HUES6 (cell line): Measurements from ENCODE around the gene ATOX1.
A peak's percentile ranks its signal among the peaks of the same experiment; 100 is the strongest.
"Not testable (repeated sequence)": the region's sequence is repeated elsewhere in the genome, so short reads cannot be mapped to it uniquely, and the experiment has no call there.

Experiments used
- H3K27ac ChIP-seq: 2 replicates; pipeline ENCODE4 v1.7.0; 2013; ENCODE audit warnings: low read depth, mild to moderate bottlenecking, low read length, inconsistent platforms
- H3K27me3 ChIP-seq: 2 replicates; pipeline ENCODE4 v1.6.1; 2013; ENCODE audit warnings: low read length; ENCODE audit not compliant: control insufficient read depth, insufficient read depth
- H3K36me3 ChIP-seq: 2 replicates; pipeline ENCODE4 v1.6.1; 2013; ENCODE audit warnings: low read length; ENCODE audit not compliant: control insufficient read depth, insufficient read depth
- H3K4me1 ChIP-seq: 2 replicates; pipeline ENCODE4 v1.6.1; 2013; ENCODE audit warnings: low read length; ENCODE audit not compliant: control insufficient read depth, insufficient read depth
- H3K4me3 ChIP-seq: 2 replicates; pipeline ENCODE4 v1.5.1; 2013; ENCODE audit warnings: low read depth, low read length
- H3K9ac ChIP-seq: one replicate; pipeline ENCODE4 v1.6.1; 2013; ENCODE audit warnings: mild to moderate bottlenecking, low read length
- H3K9me3 ChIP-seq: 2 replicates; pipeline ENCODE4 v1.6.1; 2013; ENCODE audit warnings: low read depth, low read length; ENCODE audit not compliant: control insufficient read depth, insufficient read depth

ATOX1 gene

GRCh38 chr5:151709109-151709735 lies 49.2 kb downstream of the ATOX1 start:
- H3K9ac ChIP-seq, result no peak overlapping the region
- no peaks in the 10 kb centered on the region for H3K36me3 ChIP-seq
- no peaks in the 10 kb centered on the region for H3K27me3 ChIP-seq
- H3K4me1 ChIP-seq, result no peaks in the 10 kb centered on the region; the same call in 1 of the 2 replicates
- no peak overlapping the region for H3K27ac ChIP-seq
- H3K9me3 ChIP-seq, result 0 out of 2 replicates have a peak, but pooled peaks cover 3% of the 10 kb centered on the region
- no peak overlapping the region for H3K4me3 ChIP-seq

DNA sequence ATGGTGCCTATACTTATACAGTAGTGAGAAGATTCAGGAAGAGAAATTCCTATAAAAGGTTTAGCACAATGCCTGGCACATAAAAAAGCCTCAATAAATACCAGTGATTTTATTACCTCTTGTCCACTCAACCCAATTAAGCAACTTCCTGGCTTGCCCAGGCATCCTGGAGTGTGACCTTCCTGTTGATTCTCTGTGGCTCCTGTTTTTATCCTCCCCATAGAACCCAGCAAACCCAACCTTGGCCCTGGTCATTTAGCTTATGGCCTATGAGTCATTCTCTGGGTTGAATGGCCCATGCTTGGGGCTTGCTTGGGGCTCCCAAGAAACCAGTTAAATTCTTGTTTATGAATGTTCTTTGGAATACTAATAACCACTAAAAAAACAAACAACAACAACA lies 50.3 kb downstream of the ATOX1 start:
- no peaks in the 10 kb centered on the region; the same call in 1 of the 2 replicates for H3K4me1 ChIP-seq
- H3K36me3 ChIP-seq, result no peaks in the 10 kb centered on the region
- no peak overlapping the region for H3K9ac ChIP-seq
- no peaks in the 10 kb centered on the region for H3K27me3 ChIP-seq
- 0 out of 2 replicates have a peak, but pooled peaks cover 3% of the 10 kb centered on the region for H3K9me3 ChIP-seq
- no peak overlapping the region for H3K4me3 ChIP-seq
- no peak overlapping the region for H3K27ac ChIP-seq

GRCh38 chr5:151707567-151707966 lies 50.9 kb downstream of the ATOX1 start:
- Histone ChIP-seq H3K4me1 (no peaks in the 10 kb centered on the region; the same call in 1 of the 2 replicates), H3K4me3 (no peak overlapping the region), H3K9ac (no peak overlapping the region), H3K27ac (no peak overlapping the region), H3K27me3 (no peaks in the 10 kb centered on the region), H3K9me3 (0 out of 2 replicates have a peak, but pooled peaks cover 3% of the 10 kb centered on the region), H3K36me3 (no peaks in the 10 kb centered on the region)

DNA sequence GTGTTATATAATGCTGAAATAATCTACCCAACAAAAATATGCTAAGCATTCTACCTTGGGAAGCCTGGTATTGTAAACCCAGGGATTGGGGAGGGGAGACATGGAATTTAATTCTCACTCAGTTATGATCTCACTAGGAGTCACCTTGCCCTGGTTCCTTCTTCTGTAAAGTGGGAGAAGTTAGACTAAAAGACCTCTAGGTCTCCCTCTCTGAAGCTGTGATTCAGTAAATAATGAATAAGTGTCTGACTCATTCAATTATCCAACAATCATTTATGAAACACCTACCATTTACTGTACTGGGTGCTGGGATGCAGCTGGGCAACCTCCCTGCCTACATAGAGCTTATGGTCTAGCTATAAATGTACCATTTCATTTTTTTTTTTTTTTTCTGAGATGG lies 51.5 kb downstream of the ATOX1 start:
- H3K36me3 ChIP-seq, result no peaks in the 10 kb centered on the region
- 0 out of 2 replicates have a peak, but pooled peaks cover 3% of the 10 kb centered on the region for H3K9me3 ChIP-seq
- H3K27me3 ChIP-seq, result no peaks in the 10 kb centered on the region
- no peak overlapping the region for H3K27ac ChIP-seq
- H3K4me3 ChIP-seq, result no peak overlapping the region
- H3K4me1 ChIP-seq, result no peaks in the 10 kb centered on the region; the same call in 1 of the 2 replicates
- no peak overlapping the region for H3K9ac ChIP-seq

GRCh38 chr5:151703780-151704179 lies 54.7 kb downstream of the ATOX1 start:
- H3K27ac ChIP-seq, result no peak overlapping the region
- H3K4me3 ChIP-seq, result no peak overlapping the region
- no peak overlapping the region for H3K9ac ChIP-seq
- H3K36me3 ChIP-seq, result no peaks in the 10 kb centered on the region
- no peaks in the 10 kb centered on the region for H3K27me3 ChIP-seq
- H3K9me3 ChIP-seq, result no peaks in the 10 kb centered on the region
- peaks cover 9% of the 10 kb centered on the region for H3K4me1 ChIP-seq

GRCh38 chr5:151703227-151703626 lies 55.2 kb downstream of the ATOX1 start:
- H3K9me3 ChIP-seq, result no peaks in the 10 kb centered on the region
- no peak overlapping the region for H3K9ac ChIP-seq
- H3K27me3 ChIP-seq, result no peaks in the 10 kb centered on the region
- peaks cover 12% of the 10 kb centered on the region for H3K4me1 ChIP-seq
- H3K27ac ChIP-seq, result no peak overlapping the region
- no peaks in the 10 kb centered on the region for H3K36me3 ChIP-seq
- no peak overlapping the region for H3K4me3 ChIP-seq

- Histone ChIP-seq H3K27me3 (no peaks in the 10 kb centered on the region), H3K9me3 (no peaks in the 10 kb centered on the region), H3K27ac (no peak overlapping the region), H3K4me3 (no peak overlapping the region), H3K36me3 (no peaks in the 10 kb centered on the region), H3K9ac (no peak overlapping the region), H3K4me1 (peaks cover 29% of the 10 kb centered on the region)
Observed at GRCh38 chr5:151700820-151701219, 57.6 kb downstream of the ATOX1 start.

DNA sequence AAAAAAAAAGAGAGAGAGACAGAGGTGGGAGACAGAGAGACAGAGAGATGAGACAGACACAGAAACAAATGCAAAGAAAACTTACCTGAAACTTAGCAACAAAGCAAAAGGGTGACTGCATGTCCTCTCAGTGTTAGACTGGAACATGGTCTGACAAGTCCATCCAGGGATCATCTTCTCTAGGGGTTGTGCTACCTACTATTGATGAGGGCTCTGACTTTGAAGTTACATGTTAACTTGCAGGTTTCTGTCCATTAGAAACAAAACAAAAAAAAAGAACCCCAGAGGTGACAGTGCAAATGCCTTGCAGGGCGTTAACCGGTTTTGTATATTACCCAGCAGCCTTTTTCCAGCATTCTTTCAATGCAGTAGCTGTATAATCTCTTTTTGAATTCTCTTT lies 58.1 kb downstream of the ATOX1 start:
- Histone ChIP-seq H3K4me1 (peaks cover 34% of the 10 kb centered on the region), H3K27ac (no peak overlapping the region), H3K27me3 (no peaks in the 10 kb centered on the region), H3K9ac (no peak overlapping the region), H3K9me3 (no peaks in the 10 kb centered on the region), H3K36me3 (no peaks in the 10 kb centered on the region), H3K4me3 (no peak overlapping the region)

GRCh38 chr5:151699071-151699901 lies 59.1 kb downstream of the ATOX1 start:
- Histone ChIP-seq H3K27ac (peak overlapping the region; percentile 58; the same call in 1 of the 2 replicates), H3K27me3 (no peaks in the 10 kb centered on the region), H3K9ac (peak overlapping the region; percentile 53), H3K36me3 (no peaks in the 10 kb centered on the region), H3K4me1 (peaks cover 40% of the 10 kb centered on the region), H3K9me3 (no peaks in the 10 kb centered on the region), H3K4me3 (no peak overlapping the region)

GRCh38 chr5:151698081-151698480 lies 60.4 kb downstream of the ATOX1 start:
- peaks cover 40% of the 10 kb centered on the region for H3K4me1 ChIP-seq
- H3K27ac ChIP-seq, H3K27me3 ChIP-seq, H3K9me3 ChIP-seq, H3K9ac ChIP-seq, H3K36me3 ChIP-seq, H3K4me3 ChIP-seq: not testable (repeated sequence)

DNA sequence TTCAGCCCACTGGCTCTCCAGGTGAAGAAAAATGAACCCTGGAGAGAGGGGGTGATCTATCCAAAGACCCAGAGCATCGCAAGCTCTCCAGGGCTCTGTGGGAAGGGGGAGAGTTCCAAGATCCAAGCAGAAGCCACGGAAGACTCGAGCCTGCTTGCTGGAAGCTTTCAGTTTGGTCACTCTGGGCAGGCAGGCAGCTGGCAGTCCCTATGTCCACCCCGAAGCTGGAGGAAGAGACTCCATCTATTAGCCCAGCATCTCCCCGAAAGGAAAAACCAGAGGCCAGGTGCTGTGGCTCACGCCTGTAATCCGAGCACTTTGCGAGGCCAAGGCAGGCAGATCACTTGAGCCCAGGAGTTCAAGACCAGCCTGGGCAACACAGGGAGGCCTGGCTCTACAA lies 61.0 kb downstream of the ATOX1 start:
- Histone ChIP-seq H3K27me3 (no peaks in the 10 kb centered on the region), H3K9me3 (no peaks in the 10 kb centered on the region), H3K9ac (no peak overlapping the region), H3K36me3 (no peaks in the 10 kb centered on the region), H3K27ac (no peak overlapping the region), H3K4me1 (peaks cover 40% of the 10 kb centered on the region), H3K4me3 (no peak overlapping the region)
